Renal cortex interstitium (tissue), 15 donors: ENCODE results near the gene ACTN2. TPM values are rescaled to one million over a fixed set of nuclear protein-coding genes. Genes with fewer than 3 reads are reported as not detected.
"Not testable (repeated sequence)": the region's sequence is repeated elsewhere in the genome, so short reads cannot be mapped to it uniquely, and the experiment has no call there.

ENCODE experiments used
- DNase-seq, 11 donors: peaks; one replicate each; pipeline ENCODE4 v3.0.0-alpha.2; 2013; ENCODE audit warnings: low read depth in 9 of 11, low spot score in 4 of 11; ENCODE audit errors: extremely low read depth in 1 of 11
- long read RNA-seq, 16 experiments: transcript quantifications; one replicate each; lab custom pipeline, GENCODE V29; 2026
- polyA plus RNA-seq, 3 donors: library from polyadenylated mRNA; unstranded; fragments of 120-200 nt; gene quantifications; one replicate each; pipeline ENCODE4 v1.2.1, GENCODE V29; 2013; ENCODE audit not compliant: insufficient read length in 3 of 3

ACTN2 gene
- polyA plus RNA-seq = under 1 TPM; 0.39 to 0.92 (median 0.45) TPM
- long read RNA-seq, donor 1 = 0 reads
- long read RNA-seq, donor 2 = 0 reads
- long read RNA-seq, donor 3 = 0 reads
- long read RNA-seq, donor 4, full-length matches to known transcripts = 2 of 2 reads
- long read RNA-seq, donor 4, partial matches to known transcripts = 0 of 2 reads
- long read RNA-seq, donor 4, other reads (novel, unspliced or antisense) = 0 of 2 reads
- long read RNA-seq, donor 5 = 0 reads
- long read RNA-seq, donor 6 = 0 reads
- long read RNA-seq, donor 7, full-length matches to known transcripts = 1 of 1 reads
- long read RNA-seq, donor 7, partial matches to known transcripts = 0 of 1 reads
- long read RNA-seq, donor 7, other reads (novel, unspliced or antisense) = 0 of 1 reads
- long read RNA-seq, donor 8 = 0 reads
- long read RNA-seq, donor 9 = 0 reads
- long read RNA-seq, donor 10, full-length matches to known transcripts = 1 of 1 reads
- long read RNA-seq, donor 10, partial matches to known transcripts = 0 of 1 reads
- long read RNA-seq, donor 10, other reads (novel, unspliced or antisense) = 0 of 1 reads
- long read RNA-seq, donor 11 = 0 reads
- long read RNA-seq, donor 12 = 0 reads
- long read RNA-seq, donor 13 = 0 reads
- long read RNA-seq, donor 14 = 0 reads
- long read RNA-seq, donor 15 = 0 reads
- long read RNA-seq, donor 16 = 0 reads

DNA sequence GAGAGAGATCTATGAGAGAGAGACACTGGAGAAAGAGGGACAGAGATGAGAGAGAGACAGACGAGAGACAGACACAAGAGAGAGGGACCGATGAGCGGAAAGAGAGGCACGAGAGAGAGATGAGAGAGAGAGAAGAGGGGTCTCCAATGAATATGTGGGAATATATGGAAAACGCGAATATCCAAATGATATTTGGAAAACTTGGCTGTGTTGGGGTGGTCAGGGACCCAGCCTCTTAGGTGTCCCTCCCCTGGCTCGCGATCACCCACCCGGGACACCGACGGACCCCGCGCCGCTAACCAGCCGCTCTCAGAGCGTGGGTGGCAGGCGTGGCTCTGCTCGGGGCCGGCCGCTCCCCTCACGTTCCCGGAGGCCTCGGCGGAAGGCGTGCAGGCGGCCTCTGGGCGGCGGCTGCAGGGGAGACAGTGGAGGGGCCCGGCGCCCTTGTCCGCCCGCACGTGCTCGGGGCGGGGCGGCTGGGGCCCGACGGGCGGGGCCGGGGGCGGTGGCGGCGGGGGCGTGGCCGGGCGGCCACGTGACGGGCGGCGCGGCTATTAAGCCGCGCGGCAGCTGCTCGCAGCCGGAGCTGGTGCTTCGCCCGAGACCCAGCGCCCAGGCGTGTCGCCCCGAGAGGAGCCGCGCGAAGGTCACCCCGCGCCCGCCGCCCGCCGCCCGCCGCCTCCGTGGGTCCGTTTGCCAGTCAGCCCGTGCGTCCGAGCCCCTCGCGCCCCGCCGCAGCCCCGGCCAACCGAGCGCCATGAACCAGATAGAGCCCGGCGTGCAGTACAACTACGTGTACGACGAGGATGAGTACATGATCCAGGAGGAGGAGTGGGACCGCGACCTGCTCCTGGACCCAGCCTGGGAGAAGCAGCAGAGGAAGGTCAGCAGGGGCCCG is at the start of gene ACTN2:
TSS of gene ACTN2 (plus strand) at position 583 of the 898 bp plus-strand sequence. CDS start at position 758, 175 bp downstream.
- peak in 6 of 11 donors; percentile 16 to 32 (median 26) for DNase-seq

DNA sequence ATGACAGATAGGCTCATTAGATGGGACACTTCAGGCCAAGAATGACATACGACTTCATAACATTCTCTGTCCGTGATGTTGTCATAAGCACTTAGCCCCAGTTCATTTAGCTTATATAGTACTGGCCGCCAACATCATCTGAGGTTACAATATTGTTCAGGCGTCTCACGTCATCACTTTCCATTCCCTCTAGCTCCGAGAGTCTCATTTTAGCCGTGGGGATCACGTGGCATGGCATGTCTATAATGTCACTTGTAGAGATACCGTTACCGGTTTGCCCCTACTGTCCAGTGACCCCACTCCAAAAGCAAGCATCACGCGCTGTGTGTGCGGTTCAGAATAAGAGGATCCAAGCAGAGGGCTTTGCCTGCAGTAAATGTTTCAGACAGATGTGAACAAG is 47.4 kb upstream of the ACTN2 start:
- DNase-seq = no peak

DNA sequence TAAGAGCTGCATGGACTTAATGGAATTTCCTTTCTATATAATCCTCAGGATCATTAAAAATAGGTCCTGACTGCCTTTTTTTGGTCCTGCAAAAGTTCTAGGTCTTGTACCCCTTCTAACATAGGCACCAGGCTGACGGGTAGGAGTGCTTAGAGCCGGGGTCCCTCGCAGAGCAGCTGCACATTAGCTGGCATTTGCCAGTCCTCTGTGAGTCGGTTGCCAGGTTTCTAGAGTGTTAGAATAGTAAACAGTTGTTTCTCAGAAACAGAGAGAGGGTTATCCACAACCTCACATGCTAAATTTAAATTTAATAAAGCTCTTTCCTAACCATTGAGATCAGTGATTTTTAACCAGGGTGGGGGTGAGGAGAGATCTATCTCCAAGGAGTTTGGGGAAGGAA is 46.6 kb upstream of the ACTN2 start:
- DNase-seq = no peak

DNA sequence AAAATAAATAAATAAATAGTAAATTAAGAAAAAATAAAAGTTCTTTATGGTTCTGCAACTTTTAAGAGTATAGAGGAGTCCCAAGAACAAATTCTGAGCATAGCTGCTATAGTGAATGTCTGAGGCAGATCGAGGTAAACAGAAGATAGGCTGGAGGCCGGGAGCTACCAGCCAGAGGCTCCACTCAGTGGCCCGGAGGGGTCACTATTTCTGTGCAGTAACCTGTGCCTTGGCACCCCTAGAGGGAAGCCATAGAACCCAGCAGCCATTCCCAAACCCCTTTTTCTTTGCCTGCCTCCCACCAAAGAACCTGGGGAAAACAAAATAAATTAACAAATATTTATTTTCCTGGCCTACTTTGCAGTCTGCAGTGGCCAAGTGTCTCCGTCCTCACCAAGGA is 43.5 kb upstream of the ACTN2 start:
- DNase-seq = no peak

DNA sequence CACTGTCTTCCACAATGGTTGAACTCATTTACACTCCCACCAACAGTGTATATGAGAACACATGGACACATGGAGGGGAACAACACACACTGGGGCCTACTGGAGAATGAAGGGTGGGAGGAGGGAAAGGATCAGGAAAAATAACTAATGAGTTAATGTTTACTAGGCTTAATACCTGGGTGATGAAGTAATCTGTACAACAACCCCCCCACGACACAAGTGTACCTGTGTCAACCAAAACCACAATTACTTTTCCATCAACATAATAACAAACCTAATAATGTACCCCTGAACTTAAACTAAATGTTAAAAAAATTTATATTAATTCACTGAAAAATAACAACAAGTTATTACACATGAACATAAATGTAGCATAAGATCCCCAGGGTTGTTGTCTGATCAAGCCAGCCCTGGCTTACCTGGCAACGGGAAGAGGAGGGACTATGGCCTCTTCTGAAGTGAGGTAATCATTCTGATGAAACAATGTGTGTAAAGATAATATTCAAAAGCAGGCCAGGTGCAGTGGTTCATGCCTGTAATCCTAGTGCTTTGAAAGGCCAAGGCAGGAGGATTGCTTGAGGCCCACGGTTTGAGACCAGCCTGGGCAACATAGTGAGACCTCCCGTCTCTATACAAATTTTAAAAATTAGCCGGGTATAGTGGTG is 41.2 kb upstream of the ACTN2 start:
- DNase-seq = no peak

DNA sequence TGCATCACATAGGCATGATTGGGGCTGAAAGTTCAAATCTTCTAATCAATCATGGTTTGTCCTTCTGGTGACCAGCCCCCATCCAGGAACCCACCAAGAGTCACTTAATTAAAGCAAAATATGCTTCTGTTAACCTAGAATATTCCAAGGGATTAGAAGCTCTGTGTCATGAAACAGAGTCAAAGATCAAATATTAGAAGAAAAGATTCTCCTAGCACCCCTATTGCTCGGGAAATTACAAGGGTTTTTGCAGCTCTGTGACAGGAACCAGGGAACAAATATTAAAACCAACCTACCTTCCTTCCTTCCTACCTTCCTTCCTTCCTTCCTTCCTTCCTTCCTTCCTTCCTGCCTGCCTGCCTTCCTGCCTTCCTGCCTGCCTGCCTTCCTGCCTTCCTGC is 31.8 kb upstream of the ACTN2 start:
- no peak for DNase-seq

DNA sequence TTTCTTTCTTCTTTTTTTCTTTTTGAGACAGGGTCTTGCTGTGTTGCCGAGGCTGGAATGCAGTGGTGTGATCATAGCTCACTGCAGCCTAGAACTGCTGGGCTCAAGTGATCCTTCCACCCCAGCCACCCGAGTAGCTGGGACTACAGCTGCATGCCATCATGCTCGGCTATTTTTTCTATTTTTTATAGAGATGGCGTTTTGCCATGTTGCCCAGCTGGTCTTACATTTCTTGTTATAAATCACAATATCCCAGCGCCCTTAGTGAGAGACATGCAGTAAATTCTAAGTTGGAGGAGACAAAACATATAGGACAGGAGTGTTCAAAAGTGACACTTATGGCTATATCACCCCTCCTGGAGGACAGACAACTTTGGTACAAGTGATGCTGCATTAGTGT is 31.3 kb upstream of the ACTN2 start:
- DNase-seq = peak in 7 of 11 donors; percentile 3 to 25 (median 18)

DNA sequence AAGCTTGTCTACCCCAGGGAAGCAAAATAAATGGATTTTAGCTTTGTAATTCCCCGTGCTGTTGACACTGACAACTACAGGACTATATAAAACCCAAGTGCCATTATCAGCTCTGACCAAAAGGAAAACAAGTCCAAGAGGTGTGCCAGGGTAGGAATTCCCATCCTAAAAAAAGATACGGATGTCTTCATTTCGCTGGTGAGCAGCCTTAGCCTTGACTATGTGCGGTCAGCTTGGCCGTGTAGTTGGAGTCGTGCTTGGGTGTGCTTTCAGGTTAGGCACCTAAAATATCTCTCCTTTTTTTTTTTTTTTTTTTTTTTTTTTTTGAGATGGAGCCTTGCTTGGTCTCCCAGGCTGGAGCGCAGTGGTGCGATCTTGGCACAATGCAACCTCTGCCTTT is 28.9 kb upstream of the ACTN2 start:
- no peak for DNase-seq

DNA sequence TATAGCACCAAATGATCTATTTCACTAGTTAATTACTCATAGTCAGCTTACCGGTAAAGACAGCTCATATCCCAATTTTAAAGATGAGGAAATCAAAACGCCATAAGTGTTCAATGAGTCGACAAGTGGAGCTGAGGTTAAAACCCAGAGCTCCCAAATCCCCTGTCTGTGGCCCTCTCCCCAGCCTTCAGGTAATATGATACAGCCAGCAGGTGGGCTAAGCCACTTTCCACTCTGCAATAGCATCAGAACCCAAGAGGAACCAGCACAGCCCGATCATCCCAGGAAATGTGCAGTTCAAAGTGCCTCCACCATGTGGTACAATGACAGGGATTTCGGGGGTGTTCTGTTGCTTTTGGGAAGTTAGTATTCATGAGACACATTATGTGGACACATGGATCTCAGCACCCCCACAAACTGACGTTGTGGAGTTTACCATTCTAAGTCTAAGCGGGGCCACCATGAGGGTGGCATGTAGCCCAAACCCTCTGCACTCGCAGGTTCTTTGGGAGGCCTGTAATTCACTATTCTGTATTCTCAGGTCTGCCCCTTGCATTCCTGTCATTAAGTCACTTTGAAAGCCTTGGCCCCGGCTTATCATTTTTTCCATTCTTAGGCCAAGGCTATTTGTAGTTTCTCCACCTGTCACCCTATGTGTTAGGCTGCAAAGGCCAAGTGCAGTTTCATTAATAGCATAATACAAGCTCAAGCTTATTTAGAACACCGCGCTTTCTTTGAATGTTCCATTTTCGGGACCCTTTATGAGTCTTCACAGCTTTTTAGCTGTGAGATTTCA is 26.3 kb upstream of the ACTN2 start:
- DNase-seq = no peak

DNA sequence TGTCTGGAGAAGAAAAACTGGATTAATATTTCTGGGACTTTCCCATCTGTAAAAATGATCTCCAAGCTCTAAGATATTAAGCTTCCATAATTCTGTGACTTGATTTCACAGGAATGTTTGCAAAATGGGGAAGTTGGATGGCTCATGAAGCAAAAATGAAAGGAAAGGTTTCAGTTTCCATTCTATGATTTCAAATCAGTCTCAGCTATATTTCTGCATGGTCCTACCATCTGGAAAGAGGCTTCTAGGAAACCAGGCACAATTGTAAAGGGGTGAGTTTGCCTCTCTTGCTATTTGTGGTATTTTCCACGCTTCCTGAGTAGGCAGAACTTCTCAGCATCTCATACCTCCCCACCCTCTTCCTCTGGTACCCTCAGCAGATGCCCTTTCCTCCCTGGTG is 22.4 kb upstream of the ACTN2 start:
- DNase-seq = no peak

DNA sequence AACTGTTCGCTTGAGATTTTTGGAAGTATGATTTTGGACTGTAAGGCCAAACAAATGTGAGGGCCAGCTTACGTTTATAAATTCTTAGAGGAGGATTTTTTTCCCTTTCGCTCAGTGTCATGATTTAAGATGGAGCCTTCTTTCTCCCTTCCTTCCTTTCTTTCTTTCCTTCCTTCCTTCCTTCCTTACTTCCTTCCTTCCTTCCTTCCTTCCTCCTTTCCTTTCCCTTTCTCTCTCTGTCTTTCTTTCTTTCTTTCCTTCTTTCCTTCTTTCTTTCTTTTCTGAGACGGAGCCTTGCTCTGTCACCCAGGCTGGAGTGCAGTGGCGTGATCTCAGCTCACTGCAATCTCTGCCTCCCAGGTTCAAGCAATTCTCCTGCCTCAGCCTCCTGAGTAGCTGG is 17.4 kb upstream of the ACTN2 start:
- not testable (repeated sequence) for DNase-seq

DNA sequence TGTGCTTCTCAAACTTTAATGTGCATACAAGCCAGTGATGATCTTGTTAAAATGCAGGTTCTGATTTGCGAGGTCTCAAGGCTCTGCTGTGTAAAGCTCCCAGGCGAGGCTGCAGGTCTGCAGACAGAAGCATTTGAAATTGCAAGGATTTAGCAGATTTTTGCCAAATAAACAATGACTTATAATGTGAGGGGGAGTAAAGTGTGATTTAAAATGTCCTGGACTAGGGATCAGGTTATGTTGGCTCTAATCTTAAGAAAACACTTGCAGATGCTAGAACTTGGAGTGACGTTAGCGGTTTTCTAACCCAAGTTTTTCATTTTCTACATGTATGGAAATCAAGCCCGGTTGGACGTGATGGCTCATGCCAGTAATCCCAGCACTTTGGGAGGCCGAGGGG is 16.2 kb upstream of the ACTN2 start:
- no peak for DNase-seq

DNA sequence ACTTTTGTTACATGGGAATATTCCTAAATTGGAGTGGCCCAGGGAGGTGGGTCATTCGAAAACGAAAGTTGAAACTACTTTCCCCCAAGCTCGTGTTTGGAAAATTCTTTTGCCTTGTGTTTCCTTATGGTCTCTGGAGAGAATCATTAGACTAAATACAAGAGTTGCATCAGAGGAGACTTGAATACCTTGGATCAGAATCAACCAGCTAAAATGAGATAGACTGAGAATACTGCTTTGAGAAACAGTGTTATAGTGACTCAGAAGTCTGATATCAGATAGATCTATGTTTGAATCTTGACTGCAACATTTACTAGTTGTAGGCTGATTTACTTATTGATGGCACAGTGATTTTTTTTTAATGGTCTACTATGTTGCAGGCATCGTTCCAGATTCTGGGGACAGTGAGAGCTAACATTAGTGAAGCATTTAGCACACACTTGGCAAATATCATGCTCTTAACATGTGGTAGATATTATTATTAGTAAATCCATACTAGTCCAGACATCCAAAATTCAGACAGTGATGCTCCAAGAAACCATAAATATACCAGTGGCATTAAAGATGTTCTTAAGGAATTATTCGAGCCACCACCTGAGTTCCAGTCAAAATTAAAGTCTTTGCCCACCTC is 12.9 kb upstream of the ACTN2 start:
- no peak for DNase-seq

DNA sequence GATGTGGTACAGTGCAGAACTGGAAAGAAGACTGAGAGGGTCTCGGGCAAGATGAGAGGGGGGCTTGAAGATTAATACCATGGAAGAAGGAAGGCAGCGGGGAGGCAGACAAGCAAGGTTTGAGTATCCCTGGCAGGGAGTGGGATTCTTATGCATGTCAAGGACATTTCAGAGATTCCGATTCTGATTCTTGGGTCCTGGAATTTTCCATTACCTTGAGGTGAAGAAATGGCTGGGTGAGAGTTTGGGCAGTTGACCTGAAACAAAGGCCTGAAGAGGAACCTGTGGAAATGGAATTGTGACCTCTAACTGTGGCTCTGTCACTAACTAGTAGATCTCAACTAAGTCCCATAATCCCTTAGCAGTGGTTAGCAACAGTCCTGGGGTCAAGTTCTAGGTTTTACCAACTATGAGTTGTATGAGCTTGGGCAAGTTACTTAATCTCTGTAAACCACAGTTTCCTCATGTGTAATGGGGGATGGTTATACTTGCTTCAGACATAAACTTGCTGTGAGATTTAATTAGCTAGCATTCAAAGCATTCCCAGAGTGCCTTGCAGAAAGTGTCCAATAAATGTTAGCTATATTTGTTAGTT is 8.6 kb upstream of the ACTN2 start:
- no peak for DNase-seq

DNA sequence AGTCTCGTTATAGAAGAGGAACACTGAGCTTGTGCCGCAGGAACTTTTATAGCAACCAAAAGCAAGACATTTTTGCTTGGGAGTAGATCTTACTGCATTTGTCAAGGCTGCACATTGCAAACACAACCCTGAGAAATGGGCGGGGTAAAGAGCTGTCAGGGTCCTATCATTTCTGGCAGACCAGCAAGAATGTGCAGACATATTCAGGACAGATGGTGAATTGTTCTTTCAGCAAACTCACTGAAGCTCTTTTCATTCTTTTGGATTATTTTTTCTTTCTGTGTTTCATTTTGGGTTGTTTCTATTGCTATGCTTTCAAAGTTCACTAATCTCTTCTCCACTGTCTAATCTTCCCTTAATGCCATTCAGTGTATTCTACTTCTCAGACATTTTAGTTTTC is 5.1 kb upstream of the ACTN2 start:
- no peak for DNase-seq

DNA sequence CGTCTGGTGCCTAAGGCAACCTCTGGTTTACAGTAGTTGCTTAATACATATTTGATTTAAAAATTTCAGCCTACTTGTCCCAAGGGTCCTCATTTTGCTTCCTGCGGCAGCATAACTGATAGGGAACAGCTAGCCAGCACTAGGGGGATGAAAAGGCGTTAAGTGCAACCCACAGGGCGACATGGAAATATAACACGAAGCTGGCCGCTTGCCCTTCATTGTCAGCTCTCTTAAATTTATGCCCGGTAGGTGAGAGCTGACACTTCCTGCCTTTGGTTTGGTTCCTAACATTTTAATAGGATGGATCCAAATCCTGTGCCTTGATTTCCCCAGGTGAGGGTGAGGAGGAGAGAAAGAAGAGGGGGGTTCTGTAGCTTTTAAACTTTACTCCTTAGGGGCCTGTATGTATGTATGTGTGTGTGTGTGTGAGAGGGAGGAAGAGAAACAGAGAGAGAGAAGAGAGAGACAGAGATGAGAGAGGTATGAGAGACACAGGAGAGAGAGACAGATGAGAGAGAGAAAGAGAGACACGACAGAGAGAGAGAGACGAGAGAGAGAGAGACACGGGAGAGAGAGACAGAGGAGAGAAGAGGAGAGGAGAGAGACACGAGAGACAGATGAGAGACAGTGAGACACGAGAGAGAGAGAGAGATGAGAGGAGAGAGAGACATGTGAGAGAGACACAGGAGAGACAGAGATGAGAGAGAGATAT is 938 bp upstream of the ACTN2 start:
- DNase-seq = no peak

DNA sequence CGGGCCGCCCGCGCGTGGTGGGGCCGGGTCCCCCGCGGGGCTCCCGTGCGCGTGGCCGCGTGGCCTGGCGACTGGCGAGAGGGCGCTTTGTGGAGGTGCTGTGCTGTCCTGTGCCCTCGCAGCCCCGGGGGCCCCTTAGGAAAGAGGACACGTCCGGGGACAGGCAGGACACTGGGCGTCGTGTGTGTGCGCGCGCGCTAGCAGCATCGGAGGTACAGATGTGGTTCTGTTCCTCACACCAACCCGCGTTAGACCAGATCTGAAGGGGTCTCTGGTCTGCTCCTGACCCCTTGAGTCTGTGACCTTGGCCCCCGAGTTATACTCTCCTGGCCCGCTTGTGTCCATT is 489 bp downstream of the ACTN2 start:
- no peak for DNase-seq
